HCT116 (cell line): ENCODE data around the gene GALNS. TPM values are rescaled to one million over a fixed set of nuclear protein-coding genes. Genes with fewer than 3 reads are reported as not detected.

Source experiments
- ATAC-seq: fragments of 200-7000 bp; cut with Tn5 transposase; 2 replicates; pipeline ENCODE4 v1.9.1; 2020; ENCODE audit warnings: mild to moderate bottlenecking, moderate library complexity
- BruUV-seq: library from RNA; stranded (reverse); fragments of 400-500 nt; replicated peaks from 2 replicates; lab custom pipeline; 2021; lab: Mats Ljungman, UMichigan
- CTCF ChIA-PET: fragments of 300-600 bp; sonication (Branson Sonifier 250); formaldehyde crosslinking; loops from one replicate; lab custom pipeline; 2021; ENCODE audit warnings: antibody characterized with exemption; lab: Charles Lee
- POLR2A ChIA-PET: fragments of 300-600, 350-600 bp; sonication (Branson Sonifier 250); formaldehyde crosslinking; loops from one replicate; lab custom pipeline; 2021; ENCODE audit warnings: antibody characterized with exemption; lab: Charles Lee
- RAD21 ChIA-PET, 2 experiments: fragments of 300-600 bp; sonication (Branson Sonifier 250); formaldehyde crosslinking; loops; one replicate each; lab custom pipeline; 2023; ENCODE audit warnings: low total read pairs in 2 of 2; ENCODE audit not compliant: uncharacterized antibody in 2 of 2, unreplicated experiment in 2 of 2, low non-redundant PET in 1 of 2; lab: Charles Lee
- DNase-seq: peaks from one replicate; pipeline ENCODE4 v3.0.0-alpha.2; 2010; ENCODE audit warnings: low read depth, low spot score
- H2AFZ ChIP-seq: fragments of 200-600 bp; shearing (Covaris generic), sonication (generic); 2 replicates; pipeline ENCODE4 v1.6.1; 2017; ENCODE audit warnings: low read depth, mixed run types, mixed read lengths, antibody characterized with exemption, low read length; ENCODE audit not compliant: poor library complexity, severe bottlenecking
- H3K27ac ChIP-seq: 2 replicates; pipeline ENCODE4 v1.5.1; 2012; ENCODE audit warnings: low read depth, low read length
- H3K27me3 ChIP-seq: fragments of 200-600 bp; sonication (generic); 2 replicates; pipeline ENCODE4 v1.6.1; 2016; ENCODE audit warnings: mixed run types, low read length, mixed read lengths; ENCODE audit not compliant: insufficient read depth
- H3K36me3 ChIP-seq, 2 experiments: fragments of 200-500 bp in 1 of 2; fragments of 200-600 bp in 1 of 2; sonication (Bioruptor generic) in 1 of 2; sonication (generic) in 1 of 2; 2 replicates each; pipeline versions ENCODE4 v1.5.1 to v1.6.1; 2014 to 2016; ENCODE audit warnings: low read length in 2 of 2, inconsistent platforms in 1 of 2, mixed read lengths in 1 of 2, mixed run types in 1 of 2; ENCODE audit not compliant: insufficient read depth in 2 of 2, control insufficient read depth in 1 of 2
- H3K4me1 ChIP-seq, 2 experiments: fragments of 200-600 bp in 1 of 2; sonication (generic) in 1 of 2; 2 replicates each; pipeline versions ENCODE4 v1.5.1 to v1.6.1; 2012 to 2017; ENCODE audit warnings: low read length in 2 of 2, inconsistent platforms in 1 of 2, mild to moderate bottlenecking in 1 of 2, mixed read lengths in 1 of 2, mixed run types in 1 of 2, moderate library complexity in 1 of 2; ENCODE audit not compliant: insufficient read depth in 2 of 2, control insufficient read depth in 1 of 2
- H3K4me2 ChIP-seq: fragments of 200-600 bp; sonication (generic); 2 replicates; pipeline ENCODE4 v1.6.1; 2017; ENCODE audit warnings: mixed run types, low read length, mixed read lengths
- H3K4me3 ChIP-seq, 2 experiments: fragments of 200-600 bp in 1 of 2; sonication (generic) in 1 of 2; replicated peaks in 1 of 2; 2 replicates each; pipeline ENCODE4 v1.5.1; 2011 to 2016; ENCODE audit warnings: low read length in 2 of 2, control low read depth in 1 of 2, low read depth in 1 of 2, mild to moderate bottlenecking in 1 of 2, mixed read lengths in 1 of 2, mixed run types in 1 of 2
- H3K79me2 ChIP-seq: fragments of 200-600 bp; sonication (generic); 2 replicates; pipeline ENCODE4 v1.6.1; 2017; ENCODE audit warnings: mild to moderate bottlenecking, mixed run types, low read length, moderate library complexity, mixed read lengths; ENCODE audit not compliant: insufficient read depth
- H3K9ac ChIP-seq: fragments of 200-600 bp; sonication (generic); 2 replicates; pipeline ENCODE4 v1.6.1; 2016; ENCODE audit warnings: low read length, mixed read lengths
- H3K9me2 ChIP-seq: fragments of 200-600 bp; sonication (generic), shearing (Covaris generic); 2 replicates; pipeline ENCODE4 v1.6.1; 2017; ENCODE audit warnings: mixed run types, mild to moderate bottlenecking, moderate library complexity; ENCODE audit not compliant: insufficient read depth
- H3K9me3 ChIP-seq, 2 experiments: fragments of 200-500 bp in 1 of 2; fragments of 200-600 bp in 1 of 2; sonication (Bioruptor generic) in 1 of 2; sonication (generic) in 1 of 2; 2 replicates each; pipeline ENCODE4 v1.6.1; 2014 to 2017; ENCODE audit warnings: low read length in 2 of 2, mixed read lengths in 2 of 2, inconsistent platforms in 1 of 2, low read depth in 1 of 2, mild to moderate bottlenecking in 1 of 2, mixed run types in 1 of 2, moderate library complexity in 1 of 2; ENCODE audit not compliant: control insufficient read depth in 1 of 2, insufficient read depth in 1 of 2
- H4K20me1 ChIP-seq: fragments of 200-600 bp; sonication (generic), shearing (Covaris generic); 2 replicates; pipeline ENCODE4 v1.6.1; 2017; ENCODE audit warnings: mixed run types, mild to moderate bottlenecking, moderate library complexity; ENCODE audit not compliant: insufficient read depth
- ATF3 ChIP-seq: IDR thresholded peaks from 2 replicates; pipeline ENCODE4 v1.6.1; 2012
- CBX3 ChIP-seq: IDR thresholded peaks from 2 replicates; pipeline ENCODE4 v1.6.1; 2012; ENCODE audit warnings: low read depth
- ELF1 ChIP-seq: IDR thresholded peaks from 2 replicates; pipeline ENCODE4 v1.6.1; 2012; ENCODE audit warnings: low read depth, borderline replicate concordance
- EZH2 ChIP-seq: fragments of 200-600 bp; sonication (generic); IDR thresholded peaks from 2 replicates; pipeline ENCODE4 v1.6.1; 2017; ENCODE audit warnings: antibody characterized with exemption, mixed run types
- EZH2phosphoT487 ChIP-seq: fragments of 200-600 bp; IDR thresholded peaks from 2 replicates; pipeline ENCODE4 v1.6.1; 2018; ENCODE audit warnings: antibody characterized with exemption, borderline replicate concordance
- FOSL1 ChIP-seq: IDR thresholded peaks from 2 replicates; pipeline ENCODE4 v1.6.1; 2012; ENCODE audit warnings: low read depth
- MAX ChIP-seq: IDR thresholded peaks from 2 replicates; pipeline ENCODE4 v1.6.1; 2012
- POLR2A ChIP-seq: IDR thresholded peaks from 2 replicates; pipeline ENCODE4 v1.7.0; 2011; ENCODE audit warnings: borderline replicate concordance; ENCODE audit not compliant: insufficient read depth, insufficient read length; ENCODE audit errors: extremely low read depth
- SP1 ChIP-seq: IDR thresholded peaks from 2 replicates; pipeline ENCODE4 v1.6.1; 2012; ENCODE audit warnings: low read depth
- SRF ChIP-seq: IDR thresholded peaks from 2 replicates; pipeline ENCODE4 v1.6.1; 2012; ENCODE audit warnings: low read depth
- ZBTB33 ChIP-seq: IDR thresholded peaks from 2 replicates; pipeline ENCODE4 v1.6.1; 2011; ENCODE audit warnings: mild to moderate bottlenecking, low read length, moderate library complexity; ENCODE audit not compliant: insufficient replicate concordance; ENCODE audit errors: extremely low read depth
- ZFX ChIP-seq: fragments of 450-650 bp; IDR thresholded peaks from 2 replicates; pipeline ENCODE4 v1.6.1; 2017
- intact Hi-C: fragments of 100-400 bp; cut with micrococcal nuclease; formaldehyde crosslinking; loops from 2 replicates; pipeline ENCODE4 v1.10.0; 2022
- total RNA-seq: library from RNA; stranded (reverse); gene quantifications from one replicate; pipeline ENCODE4 v1.2.1, GENCODE V29; 2021; ENCODE audit not compliant: unreplicated experiment

Gene GALNS
- total RNA-seq, 1 experiment from 2014 or later = 44.6 TPM

- no TSS peak for BruUV-seq
- RAD21 ChIA-PET = no interaction called here
- ATAC-seq = no peak
- intact Hi-C loops = no loop called here
- no peaks in the 10 kb centered on the region for H3K9me2 ChIP-seq
- TF ChIP-seq MAX (no peak), EZH2phosphoT487 (no peak), FOSL1 (no peak), SP1 (no peak)
- TF ChIP-seq, all 23 proteins: peak for 0
- DNase-seq = no peak
- H3K4me3 ChIP-seq = no peak overlapping the region
- no peak overlapping the region for H3K27ac ChIP-seq
- H3K36me3 ChIP-seq = no peaks in the 10 kb centered on the region
- H3K79me2 ChIP-seq = no peaks in the 10 kb centered on the region
- no peak overlapping the region for H3K9ac ChIP-seq
- H3K4me2 ChIP-seq = no peak overlapping the region
- no peaks in the 10 kb centered on the region for H3K27me3 ChIP-seq
- ChIA-PET POLR2A (interaction anchor here (0.7 kb wide), 1 partner anchor 42 kb away, joined by 3 read pairs; no protein-coding TSS in a partner anchor), CTCF (interaction anchor here (1.9 kb wide), 1 partner anchor 15 kb away, joined by 4 read pairs; no protein-coding TSS in a partner anchor)
- no peaks in the 10 kb centered on the region for H3K9me3 ChIP-seq
- H3K4me1 ChIP-seq = no peaks in the 10 kb centered on the region
- H4K20me1 ChIP-seq = no peaks in the 10 kb centered on the region
- no peak overlapping the region for H2AFZ ChIP-seq
Measured at GRCh38 chr16:88842806-88843205, 13.9 kb downstream of the GALNS start.

GRCh38 chr16:88842308-88842756 lies 14.4 kb downstream of the GALNS start:
- H3K4me2 ChIP-seq = no peak overlapping the region
- no peak overlapping the region for H3K4me3 ChIP-seq
- no peak overlapping the region for H2AFZ ChIP-seq
- no peak for DNase-seq
- no peaks in the 10 kb centered on the region for H3K9me3 ChIP-seq
- no peak for ATAC-seq
- H4K20me1 ChIP-seq = no peaks in the 10 kb centered on the region
- RAD21 ChIA-PET = no interaction called here
- TF ChIP-seq MAX (no peak), EZH2phosphoT487 (no peak), EZH2 (no peak), ATF3 (no peak), ZFX (no peak), ELF1 (no peak), POLR2A (no peak), SRF (no peak), ZBTB33 (no peak), SP1 (no peak), FOSL1 (no peak), CBX3 (no peak)
- H3K9ac ChIP-seq = no peak overlapping the region
- H3K4me1 ChIP-seq = no peaks in the 10 kb centered on the region
- H3K79me2 ChIP-seq = no peaks in the 10 kb centered on the region
- H3K9me2 ChIP-seq = no peaks in the 10 kb centered on the region
- POLR2A ChIA-PET = no interaction called here
- CTCF ChIA-PET = no interaction called here
- H3K36me3 ChIP-seq = no peaks in the 10 kb centered on the region
- intact Hi-C loops = no loop called here
- H3K27ac ChIP-seq = no peak overlapping the region
- no TSS peak for BruUV-seq
- no peaks in the 10 kb centered on the region for H3K27me3 ChIP-seq
